Neutrophil (primary cell): Measurements from ENCODE around the gene THSD7B.

Experiments used
- H3K27ac ChIP-seq: fragments of 200-600 bp; sonication (generic); 2 replicates; pipeline ENCODE4 v1.5.1; 2016; ENCODE audit warnings: mild to moderate bottlenecking, moderate library complexity
- H3K27me3 ChIP-seq: fragments of 200-600 bp; sonication (generic); 2 replicates; pipeline ENCODE4 v1.6.0; 2016; ENCODE audit warnings: mild to moderate bottlenecking
- H3K36me3 ChIP-seq: fragments of 200-600 bp; sonication (generic); 2 replicates; pipeline ENCODE4 v1.5.1; 2017
- H3K4me1 ChIP-seq, 2 experiments: fragments of 200-600 bp in 1 of 2; sonication (generic) in 1 of 2; 1 replicate in 1 of 2; 2 replicates in 1 of 2; pipeline versions ENCODE4 v1.5.1 to v1.6.1; 2013 to 2016; ENCODE audit warnings: low read depth in 1 of 2, low read length in 1 of 2, mild to moderate bottlenecking in 1 of 2, moderate library complexity in 1 of 2; ENCODE audit not compliant: control insufficient read depth in 1 of 2, insufficient read depth in 1 of 2
- H3K4me3 ChIP-seq, 2 experiments: fragments of 200-600 bp in 1 of 2; sonication (generic) in 1 of 2; 1 replicate in 1 of 2; 2 replicates in 1 of 2; pipeline ENCODE4 v1.5.1; 2013 to 2016; ENCODE audit warnings: low read depth in 1 of 2, low read length in 1 of 2, mild to moderate bottlenecking in 1 of 2, moderate library complexity in 1 of 2
- H3K9me3 ChIP-seq: fragments of 200-600 bp; sonication (generic); 2 replicates; pipeline ENCODE4 v1.5.1; 2016
- CTCF ChIP-seq: fragments of 200-600 bp; sonication (generic); IDR thresholded peaks from 2 replicates; pipeline ENCODE4 v1.5.1; 2016; ENCODE audit warnings: antibody characterized with exemption

Gene THSD7B

GRCh38 chr2:137020452-137021196, 255.3 kb downstream of the THSD7B start:
- Histone ChIP-seq H3K9me3 (no peaks in the 10 kb centered on the region), H3K4me3 (no peak overlapping the region), H3K36me3 (no peaks in the 10 kb centered on the region), H3K27ac (no peak overlapping the region), H3K4me1 (no peaks in the 10 kb centered on the region), H3K27me3 (no peaks in the 10 kb centered on the region)
- no peak for TF ChIP-seq CTCF

GRCh38 chr2:137021763-137022162, 256.4 kb downstream of the THSD7B start:
- H3K27me3 ChIP-seq, result no peaks in the 10 kb centered on the region
- H3K4me3 ChIP-seq, result no peak overlapping the region
- no peaks in the 10 kb centered on the region for H3K4me1 ChIP-seq
- TF ChIP-seq CTCF, result no peak
- no peaks in the 10 kb centered on the region for H3K36me3 ChIP-seq
- H3K27ac ChIP-seq, result no peak overlapping the region
- no peaks in the 10 kb centered on the region for H3K9me3 ChIP-seq

GRCh38 chr2:137023205-137023604, 257.9 kb downstream of the THSD7B start:
- H3K4me3 ChIP-seq, result no peak overlapping the region
- no peaks in the 10 kb centered on the region for H3K36me3 ChIP-seq
- no peak for TF ChIP-seq CTCF

DNA sequence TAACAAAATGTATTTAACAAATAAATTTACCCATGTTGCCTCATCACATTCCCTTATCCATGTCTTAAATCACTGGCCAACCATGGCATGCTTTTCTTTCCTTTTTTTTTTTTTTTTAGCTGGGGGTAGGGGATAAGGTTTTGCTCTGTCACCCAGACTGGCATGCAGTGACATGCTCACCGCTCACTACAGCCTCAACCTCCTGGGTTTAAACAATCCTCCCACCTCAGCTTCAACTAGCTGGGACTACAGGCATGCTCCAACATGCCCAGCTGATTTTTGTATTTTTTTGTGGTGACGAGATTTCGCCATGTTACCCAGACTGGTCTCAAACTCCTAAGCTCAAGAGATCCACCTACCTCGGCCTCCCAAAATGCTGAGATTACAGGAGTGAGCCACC, 266.4 kb downstream of the THSD7B start:
- Histone ChIP-seq H3K36me3 (no peaks in the 10 kb centered on the region), H3K27ac (no peak overlapping the region), H3K4me3 (no peak overlapping the region), H3K4me1 (no peaks in the 10 kb centered on the region), H3K27me3 (no peaks in the 10 kb centered on the region), H3K9me3 (no peaks in the 10 kb centered on the region)
- TF ChIP-seq CTCF, result no peak

More at GRCh38 chr2:137023205-137023604, 257.9 kb downstream of the THSD7B start:
- no peaks in the 10 kb centered on the region for H3K9me3 ChIP-seq
- H3K4me1 ChIP-seq, result no peaks in the 10 kb centered on the region
- no peak overlapping the region for H3K27ac ChIP-seq
- H3K27me3 ChIP-seq, result no peaks in the 10 kb centered on the region

DNA sequence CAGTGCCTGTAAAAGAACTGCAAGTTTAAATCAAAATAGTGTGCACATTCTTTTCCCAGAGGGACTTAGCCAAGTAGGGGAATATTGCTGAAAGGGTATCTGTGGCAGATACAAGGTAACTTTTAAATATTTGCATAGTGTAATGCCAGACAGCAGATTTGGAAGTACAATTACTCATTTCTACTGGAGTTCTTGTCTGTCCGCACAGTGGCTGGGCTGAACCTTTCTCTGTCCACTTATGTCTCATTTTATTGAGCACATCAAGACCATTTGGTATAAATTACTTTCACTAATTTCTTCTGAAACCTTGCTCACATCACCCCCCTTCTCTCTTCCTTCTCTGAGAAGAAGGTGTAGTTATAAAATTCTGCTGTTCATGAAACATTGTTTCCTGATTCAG, 271.3 kb downstream of the THSD7B start:
- H3K4me1 ChIP-seq, result no peaks in the 10 kb centered on the region
- no peak overlapping the region for H3K27ac ChIP-seq
- no peaks in the 10 kb centered on the region for H3K27me3 ChIP-seq
- TF ChIP-seq CTCF, result no peak
- H3K9me3 ChIP-seq, result no peaks in the 10 kb centered on the region
- H3K4me3 ChIP-seq, result no peak overlapping the region
- H3K36me3 ChIP-seq, result no peaks in the 10 kb centered on the region
